CD4-positive, alpha-beta T cell (primary cell): ENCODE results near the gene FERMT1. TPM values are rescaled to one million over a fixed set of nuclear protein-coding genes. Genes with fewer than 3 reads are reported as not detected.

Experiments used
- ATAC-seq: fragments of 200-7000 bp; cut with Tn5 transposase; one replicate; pipeline ENCODE4 v1.10.0; 2022; ENCODE audit warnings: mild to moderate bottlenecking; ENCODE audit not compliant: poor library complexity
- CTCF ChIA-PET: fragments of 350-600 bp; sonication (Branson Sonifier 250); formaldehyde crosslinking; loops from one replicate; lab custom pipeline; 2021; ENCODE audit warnings: antibody characterized with exemption, inconsistent platforms; lab: Charles Lee
- POLR2A ChIA-PET: fragments of 350-600 bp; sonication (Branson Sonifier 250); formaldehyde crosslinking; loops from one replicate; lab custom pipeline; 2021; ENCODE audit warnings: antibody characterized with exemption, inconsistent platforms; lab: Charles Lee
- DNase-seq, 14 experiments: peaks; one replicate each; pipeline ENCODE4 v3.0.0-alpha.2; 2013 to 2020; ENCODE audit warnings: mixed read lengths in 2 of 14
- H3K27ac ChIP-seq, 2 donors: one replicate each; pipeline versions ENCODE4 v1.5.1 to v1.7.0; 2013; ENCODE audit warnings: low read length in 2 of 2, low read depth in 1 of 2, mild to moderate bottlenecking in 1 of 2
- H3K27me3 ChIP-seq, 2 experiments: 1 replicate in 1 of 2; 2 replicates in 1 of 2; pipeline versions ENCODE4 v1.6.1 to v1.7.0; 2013; ENCODE audit warnings: low read length in 2 of 2, control low read depth in 1 of 2, mild to moderate bottlenecking in 1 of 2, moderate library complexity in 1 of 2; ENCODE audit not compliant: insufficient read depth in 2 of 2, control insufficient read depth in 1 of 2
- H3K36me3 ChIP-seq: one replicate; pipeline ENCODE4 v1.6.1; 2013; ENCODE audit warnings: low read length, control low read depth; ENCODE audit not compliant: insufficient read depth
- H3K4me1 ChIP-seq: one replicate; pipeline ENCODE4 v1.6.1; 2013; ENCODE audit warnings: low read length, control low read depth; ENCODE audit not compliant: insufficient read depth
- H3K4me3 ChIP-seq: one replicate; pipeline ENCODE4 v1.5.1; 2013; ENCODE audit warnings: mild to moderate bottlenecking, low read length, moderate library complexity
- H3K9me3 ChIP-seq, 2 experiments: 1 replicate in 1 of 2; 2 replicates in 1 of 2; pipeline versions ENCODE4 v1.6.1 to v1.7.0; 2013; ENCODE audit warnings: low read length in 2 of 2, mild to moderate bottlenecking in 2 of 2, control low read depth in 1 of 2, moderate library complexity in 1 of 2; ENCODE audit not compliant: control insufficient read depth in 1 of 2, insufficient read depth in 1 of 2
- H3K27ac Mint-ChIP-seq: one replicate; pipeline ENCODE4 v1.8.0; 2020; ENCODE audit warnings: mixed read lengths
- H3K27me3 Mint-ChIP-seq: one replicate; pipeline ENCODE4 v1.8.0; 2021; ENCODE audit warnings: mixed read lengths
- H3K36me3 Mint-ChIP-seq: one replicate; pipeline ENCODE4 v1.8.0; 2021; ENCODE audit warnings: low read depth, mixed read lengths
- H3K4me1 Mint-ChIP-seq: one replicate; pipeline ENCODE4 v1.8.0; 2021; ENCODE audit warnings: low read depth, mixed read lengths
- H3K4me3 Mint-ChIP-seq: one replicate; pipeline ENCODE4 v1.8.0; 2020; ENCODE audit warnings: mild to moderate bottlenecking, mixed read lengths
- H3K9me3 Mint-ChIP-seq: one replicate; pipeline ENCODE4 v1.8.0; 2020; ENCODE audit warnings: mixed read lengths
- intact Hi-C, 2 experiments: fragments of 100-400 bp; cut with DNase I in 1 of 2; cut with micrococcal nuclease in 1 of 2; formaldehyde crosslinking; loops; one replicate each; pipeline versions ENCODE4 v1.15.1 to v1.9.0; 2023 to 2025; cut with DNase I, micrococcal nuclease
- total RNA-seq, 174 experiments: library from RNA in 2 of 174; stranded (reverse) in 2 of 174; gene quantifications; one replicate each; pipeline ENCODE4 v1.2.3 and lab custom pipeline; 2021 to 2026
- TF ChIP-seq, protein P1 (sequence below): fragments of 200-600 bp; IDR thresholded peaks from one replicate; pipeline ENCODE4 v1.8.0; 2022; ENCODE audit warnings: antibody characterized with exemption, mild to moderate bottlenecking

FERMT1 gene
- total RNA-seq, 2 experiments from 2014 or later = not detected

DNA sequence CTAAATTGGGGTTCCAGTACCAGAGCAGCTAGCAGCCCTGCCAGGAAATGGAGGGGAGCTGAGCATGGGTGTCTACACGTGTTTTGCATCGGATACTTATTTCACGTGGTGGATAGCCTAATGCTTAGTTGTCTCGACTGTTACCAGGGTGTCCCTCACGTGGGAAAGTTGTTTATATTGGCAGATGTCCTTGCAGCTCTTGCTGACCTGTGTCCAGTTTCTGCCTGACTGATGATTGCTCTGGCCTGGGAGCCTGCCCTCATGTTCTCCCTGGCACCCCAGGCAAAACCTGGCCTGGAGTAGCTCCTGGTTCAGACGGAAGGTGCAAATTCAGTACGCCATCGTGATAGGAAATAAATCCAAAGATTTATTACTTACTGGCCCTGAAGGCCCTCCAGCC, 11.8 kb upstream of the FERMT1 start:
- Mint-ChIP-seq H3K36me3 (no peaks in the 10 kb centered on the region), H3K27me3 (peaks cover 49% of the 10 kb centered on the region), H3K4me3 (no peak overlapping the region), H3K4me1 (no peaks in the 10 kb centered on the region), H3K27ac (no peak overlapping the region), H3K9me3 (no peaks in the 10 kb centered on the region)
- H3K4me3 ChIP-seq = no peak overlapping the region
- DNase-seq (no peak), ATAC-seq (no peak)
- POLR2A ChIA-PET = no interaction called here
- H3K4me1 ChIP-seq = no peaks in the 10 kb centered on the region
- TF ChIP-seq, protein P1, sequence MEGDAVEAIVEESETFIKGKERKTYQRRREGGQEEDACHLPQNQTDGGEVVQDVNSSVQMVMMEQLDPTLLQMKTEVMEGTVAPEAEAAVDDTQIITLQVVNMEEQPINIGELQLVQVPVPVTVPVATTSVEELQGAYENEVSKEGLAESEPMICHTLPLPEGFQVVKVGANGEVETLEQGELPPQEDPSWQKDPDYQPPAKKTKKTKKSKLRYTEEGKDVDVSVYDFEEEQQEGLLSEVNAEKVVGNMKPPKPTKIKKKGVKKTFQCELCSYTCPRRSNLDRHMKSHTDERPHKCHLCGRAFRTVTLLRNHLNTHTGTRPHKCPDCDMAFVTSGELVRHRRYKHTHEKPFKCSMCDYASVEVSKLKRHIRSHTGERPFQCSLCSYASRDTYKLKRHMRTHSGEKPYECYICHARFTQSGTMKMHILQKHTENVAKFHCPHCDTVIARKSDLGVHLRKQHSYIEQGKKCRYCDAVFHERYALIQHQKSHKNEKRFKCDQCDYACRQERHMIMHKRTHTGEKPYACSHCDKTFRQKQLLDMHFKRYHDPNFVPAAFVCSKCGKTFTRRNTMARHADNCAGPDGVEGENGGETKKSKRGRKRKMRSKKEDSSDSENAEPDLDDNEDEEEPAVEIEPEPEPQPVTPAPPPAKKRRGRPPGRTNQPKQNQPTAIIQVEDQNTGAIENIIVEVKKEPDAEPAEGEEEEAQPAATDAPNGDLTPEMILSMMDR = no peak
- no peak overlapping the region for H3K27ac ChIP-seq
- H3K36me3 ChIP-seq = no peaks in the 10 kb centered on the region
- peaks cover 0 to 5% of the 10 kb centered on the region in 2 experiments for H3K9me3 ChIP-seq
- intact Hi-C loops = no loop called here
- CTCF ChIA-PET = no interaction called here
- H3K27me3 ChIP-seq = peaks cover 3 to 10% of the 10 kb centered on the region in 2 experiments

DNA sequence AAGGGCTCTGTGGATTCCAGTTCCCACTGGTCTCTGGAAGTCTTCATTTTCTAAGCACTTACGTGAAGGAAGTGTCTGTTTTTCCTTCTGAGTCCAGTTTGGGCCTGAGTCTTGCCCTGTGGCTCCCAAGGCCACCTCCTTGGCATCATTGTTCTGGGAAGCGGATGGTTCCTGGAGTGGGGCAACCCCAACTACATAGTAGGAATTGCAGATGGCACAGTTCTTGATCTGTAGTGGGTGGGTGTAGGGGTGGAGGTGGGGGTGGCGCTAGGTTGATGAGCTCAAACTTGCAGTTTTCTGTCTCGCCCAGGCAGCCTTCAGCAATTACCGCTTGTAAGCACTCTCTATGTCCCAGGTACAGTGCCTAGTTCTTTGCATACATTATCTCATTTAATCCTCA, 7.2 kb upstream of the FERMT1 start:
- CTCF ChIA-PET = no interaction called here
- no peaks in the 10 kb centered on the region for H3K36me3 Mint-ChIP-seq
- no peak overlapping the region for H3K4me3 Mint-ChIP-seq
- DNase-seq (no peak), ATAC-seq (no peak)
- H3K36me3 ChIP-seq = no peaks in the 10 kb centered on the region
- H3K4me3 ChIP-seq = no peak overlapping the region
- H3K9me3 ChIP-seq = no peaks in the 10 kb centered on the region
- no peak overlapping the region for H3K27ac ChIP-seq
- H3K27me3 Mint-ChIP-seq = peaks cover 47% of the 10 kb centered on the region
- H3K4me1 ChIP-seq = no peaks in the 10 kb centered on the region
- TF ChIP-seq, protein P1 = no peak
- intact Hi-C loops = no loop called here
- no peak overlapping the region for H3K27ac Mint-ChIP-seq
- H3K27me3 ChIP-seq = peaks cover under 1 to 14% of the 10 kb centered on the region in 2 experiments
- POLR2A ChIA-PET = no interaction called here
- H3K4me1 Mint-ChIP-seq = no peaks in the 10 kb centered on the region
- H3K9me3 Mint-ChIP-seq = no peaks in the 10 kb centered on the region

DNA sequence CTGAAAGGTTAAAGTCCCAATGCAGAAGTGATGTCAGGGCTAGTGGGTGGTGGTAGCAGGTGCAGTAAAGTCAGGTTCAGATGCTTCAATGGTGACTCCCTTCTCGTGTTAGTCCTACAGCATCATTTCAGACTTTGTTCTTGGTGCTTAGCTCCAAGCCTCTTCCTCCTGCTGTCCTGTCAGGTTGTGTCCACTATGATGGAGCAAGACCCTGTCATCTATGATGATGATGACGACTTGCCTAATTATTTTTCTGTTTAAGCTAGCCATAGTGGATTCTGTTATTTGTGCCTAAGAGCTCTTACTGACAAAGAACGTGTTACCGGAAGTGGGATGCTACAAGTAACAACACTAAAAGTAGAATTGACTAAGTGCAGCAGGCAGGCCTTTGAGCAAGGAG, 5.0 kb upstream of the FERMT1 start:
- POLR2A ChIA-PET = no interaction called here
- CTCF ChIA-PET = no interaction called here
- peaks cover 52% of the 10 kb centered on the region for H3K27me3 Mint-ChIP-seq

More for the DNA sequence above, 5.0 kb upstream of the FERMT1 start:
- peaks cover 11 to 24% of the 10 kb centered on the region in 2 experiments for H3K27me3 ChIP-seq
- ATAC-seq (no peak), DNase-seq (no peak)
- H3K4me1 ChIP-seq = peaks cover 4% of the 10 kb centered on the region
- no peak overlapping the region for H3K4me3 ChIP-seq
- H3K36me3 ChIP-seq = no peaks in the 10 kb centered on the region
- no peaks in the 10 kb centered on the region for H3K9me3 ChIP-seq
- no peak overlapping the region for H3K27ac ChIP-seq
- intact Hi-C loops = no loop called here
- H3K36me3 Mint-ChIP-seq = no peaks in the 10 kb centered on the region
- H3K27ac Mint-ChIP-seq = no peak overlapping the region
- no peak overlapping the region for H3K4me3 Mint-ChIP-seq
- H3K9me3 Mint-ChIP-seq = no peaks in the 10 kb centered on the region
- no peaks in the 10 kb centered on the region for H3K4me1 Mint-ChIP-seq
- TF ChIP-seq, protein P1 = no peak
